Keratinocyte (primary cell): ENCODE results near the gene SAMD14.

ENCODE experiments used
- EZH2 ChIP-seq: IDR thresholded peaks from one replicate; pipeline ENCODE4 v1.6.1; 2012; ENCODE audit warnings: inconsistent platforms, mild to moderate bottlenecking, low read length, moderate library complexity
- TF ChIP-seq, protein P1 (sequence below), 3 experiments: IDR thresholded peaks in 1 of 3; conservative IDR thresholded peaks in 1 of 3; optimal IDR thresholded peaks in 1 of 3; 2 replicates in 2 of 3; 3 replicates in 1 of 3; pipeline versions ENCODE3 to v1.5.1; 2011; ENCODE audit warnings: low read length in 3 of 3, mild to moderate bottlenecking in 3 of 3, moderate library complexity in 2 of 3, control low read depth in 1 of 3, inconsistent platforms in 1 of 3; ENCODE audit not compliant: insufficient read depth in 2 of 3; ENCODE audit errors: extremely low read depth in 1 of 3

DNA sequence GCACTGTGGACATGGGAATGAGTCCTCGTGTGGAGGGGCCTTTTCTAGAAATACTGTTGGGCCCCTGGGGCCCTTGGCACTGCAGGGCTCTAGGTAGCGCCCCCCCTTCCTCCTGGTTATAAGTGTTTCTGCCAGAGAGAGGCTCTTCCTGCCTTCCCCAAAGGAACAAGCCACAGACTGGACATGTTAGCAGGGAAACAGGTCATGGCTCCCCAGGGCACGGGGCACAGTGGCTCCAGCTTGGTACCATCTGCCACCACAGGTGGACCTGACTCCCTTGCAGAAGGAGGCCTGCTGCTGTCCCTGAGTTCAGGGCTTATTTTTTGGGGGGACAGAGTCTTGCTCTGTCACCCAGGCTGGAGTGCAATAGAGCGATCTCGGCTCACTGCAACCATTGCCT, 26.0 kb downstream of the SAMD14 start:
- TF ChIP-seq, protein P1, sequence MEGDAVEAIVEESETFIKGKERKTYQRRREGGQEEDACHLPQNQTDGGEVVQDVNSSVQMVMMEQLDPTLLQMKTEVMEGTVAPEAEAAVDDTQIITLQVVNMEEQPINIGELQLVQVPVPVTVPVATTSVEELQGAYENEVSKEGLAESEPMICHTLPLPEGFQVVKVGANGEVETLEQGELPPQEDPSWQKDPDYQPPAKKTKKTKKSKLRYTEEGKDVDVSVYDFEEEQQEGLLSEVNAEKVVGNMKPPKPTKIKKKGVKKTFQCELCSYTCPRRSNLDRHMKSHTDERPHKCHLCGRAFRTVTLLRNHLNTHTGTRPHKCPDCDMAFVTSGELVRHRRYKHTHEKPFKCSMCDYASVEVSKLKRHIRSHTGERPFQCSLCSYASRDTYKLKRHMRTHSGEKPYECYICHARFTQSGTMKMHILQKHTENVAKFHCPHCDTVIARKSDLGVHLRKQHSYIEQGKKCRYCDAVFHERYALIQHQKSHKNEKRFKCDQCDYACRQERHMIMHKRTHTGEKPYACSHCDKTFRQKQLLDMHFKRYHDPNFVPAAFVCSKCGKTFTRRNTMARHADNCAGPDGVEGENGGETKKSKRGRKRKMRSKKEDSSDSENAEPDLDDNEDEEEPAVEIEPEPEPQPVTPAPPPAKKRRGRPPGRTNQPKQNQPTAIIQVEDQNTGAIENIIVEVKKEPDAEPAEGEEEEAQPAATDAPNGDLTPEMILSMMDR (optimal IDR thresholded peaks at IDR 0.05 in 1 of 3, IDR thresholded peaks at IDR 0.05 in 1 of 3, conservative IDR thresholded peaks at IDR 0.05 in 1 of 3; ENCODE audit: extremely low read depth in 1 of 3, insufficient read depth in 2 of 3, low read length in 3 of 3): no peak
- TF ChIP-seq EZH2: no peak
